ENCODE data around the gene MMP7.

MMP7 gene

DNA sequence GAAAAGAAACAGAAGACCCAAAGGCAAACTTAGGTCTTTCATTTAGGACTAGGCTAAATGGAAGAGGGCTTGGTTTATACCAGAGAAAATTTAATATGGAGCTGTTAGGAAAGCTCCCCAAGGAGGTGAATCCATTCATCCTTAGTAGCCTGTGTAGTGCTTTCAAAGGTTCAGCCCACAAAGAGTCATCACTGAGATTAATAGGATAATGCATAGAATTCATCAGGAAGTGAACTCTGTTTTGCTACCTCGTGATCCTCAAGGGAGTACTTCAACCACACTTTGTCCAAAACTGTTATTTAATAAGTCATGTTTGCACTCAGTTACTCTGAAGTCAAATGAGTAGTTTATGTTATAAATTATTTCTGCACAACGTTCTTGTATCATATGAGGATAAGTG, 43.3 kb upstream of the MMP7 start:
- TF ChIP-seq POLR2A (IDR thresholded peaks at IDR 0.05; ENCODE audit: extremely low read depth, insufficient read length), result no peak
- no peak for TF ChIP-seq MYC (IDR thresholded peaks at IDR 0.05; ENCODE audit: low read depth, low read length)
- TF ChIP-seq, protein P1, sequence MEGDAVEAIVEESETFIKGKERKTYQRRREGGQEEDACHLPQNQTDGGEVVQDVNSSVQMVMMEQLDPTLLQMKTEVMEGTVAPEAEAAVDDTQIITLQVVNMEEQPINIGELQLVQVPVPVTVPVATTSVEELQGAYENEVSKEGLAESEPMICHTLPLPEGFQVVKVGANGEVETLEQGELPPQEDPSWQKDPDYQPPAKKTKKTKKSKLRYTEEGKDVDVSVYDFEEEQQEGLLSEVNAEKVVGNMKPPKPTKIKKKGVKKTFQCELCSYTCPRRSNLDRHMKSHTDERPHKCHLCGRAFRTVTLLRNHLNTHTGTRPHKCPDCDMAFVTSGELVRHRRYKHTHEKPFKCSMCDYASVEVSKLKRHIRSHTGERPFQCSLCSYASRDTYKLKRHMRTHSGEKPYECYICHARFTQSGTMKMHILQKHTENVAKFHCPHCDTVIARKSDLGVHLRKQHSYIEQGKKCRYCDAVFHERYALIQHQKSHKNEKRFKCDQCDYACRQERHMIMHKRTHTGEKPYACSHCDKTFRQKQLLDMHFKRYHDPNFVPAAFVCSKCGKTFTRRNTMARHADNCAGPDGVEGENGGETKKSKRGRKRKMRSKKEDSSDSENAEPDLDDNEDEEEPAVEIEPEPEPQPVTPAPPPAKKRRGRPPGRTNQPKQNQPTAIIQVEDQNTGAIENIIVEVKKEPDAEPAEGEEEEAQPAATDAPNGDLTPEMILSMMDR (IDR thresholded peaks at IDR 0.05; ENCODE audit: low read depth, low read length), result no peak
- TF ChIP-seq, protein P2, sequence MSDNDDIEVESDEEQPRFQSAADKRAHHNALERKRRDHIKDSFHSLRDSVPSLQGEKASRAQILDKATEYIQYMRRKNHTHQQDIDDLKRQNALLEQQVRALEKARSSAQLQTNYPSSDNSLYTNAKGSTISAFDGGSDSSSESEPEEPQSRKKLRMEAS (IDR thresholded peaks at IDR 0.05; ENCODE audit: low read depth, low read length), result no peak
- DNase-seq (ENCODE audit: low read depth), result peak; percentile 70
- H3K4me3 ChIP-seq (ENCODE audit: low read depth, low read length), result no peak overlapping the region

DNA sequence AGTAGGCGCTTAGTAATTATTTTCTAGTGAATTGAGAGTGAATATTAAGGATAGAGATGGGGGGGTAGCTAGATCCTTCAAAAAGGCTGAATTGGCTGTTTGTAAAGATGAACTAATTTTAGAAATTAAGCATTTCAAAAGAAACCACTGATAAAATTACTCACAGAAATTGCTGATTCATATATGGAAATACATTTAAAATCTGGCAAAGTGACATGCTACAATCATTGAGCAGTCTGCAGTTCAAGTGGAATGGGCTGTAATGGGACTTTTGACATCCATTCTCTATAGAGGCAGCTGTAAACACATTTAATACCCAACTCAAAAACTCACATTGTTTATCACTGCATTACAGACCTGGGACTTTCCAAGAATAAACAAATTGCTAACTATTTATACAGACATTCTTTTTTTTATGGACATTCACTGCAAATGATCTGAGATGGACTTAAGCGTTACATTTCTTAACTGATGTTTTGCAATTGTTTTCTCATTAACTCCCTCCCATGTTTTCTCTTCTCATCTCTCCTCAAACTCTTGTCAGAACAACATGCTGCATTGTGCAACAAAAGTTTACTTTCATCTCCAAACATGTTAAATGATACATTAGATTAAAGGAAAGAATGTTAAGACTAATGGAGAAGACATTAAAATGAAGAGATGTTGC, 42.1 kb upstream of the MMP7 start:
- no peak for DNase-seq (ENCODE audit: low read depth)
- TF ChIP-seq, protein P1 (IDR thresholded peaks at IDR 0.05; ENCODE audit: low read depth, low read length), result no peak
- TF ChIP-seq MYC (IDR thresholded peaks at IDR 0.05; ENCODE audit: low read depth, low read length) (no peak), POLR2A (IDR thresholded peaks at IDR 0.05; ENCODE audit: extremely low read depth, insufficient read length) (no peak)
- TF ChIP-seq, protein P2 (IDR thresholded peaks at IDR 0.05; ENCODE audit: low read depth, low read length), result no peak
- no peak overlapping the region for H3K4me3 ChIP-seq (ENCODE audit: low read depth, low read length)

GRCh38 chr11:102568851-102569250, 38.3 kb upstream of the MMP7 start:
- no peak for DNase-seq (ENCODE audit: low read depth)
- TF ChIP-seq MYC (IDR thresholded peaks at IDR 0.05; ENCODE audit: low read depth, low read length), result no peak
- H3K4me3 ChIP-seq (ENCODE audit: low read depth, low read length), result no peak overlapping the region

- no peak overlapping the region for H3K4me3 ChIP-seq (ENCODE audit: low read depth, low read length)
- TF ChIP-seq, protein P2 (IDR thresholded peaks at IDR 0.05; ENCODE audit: low read depth, low read length), result no peak
- TF ChIP-seq, protein P1 (IDR thresholded peaks at IDR 0.05; ENCODE audit: low read depth, low read length), result no peak
- TF ChIP-seq MYC (IDR thresholded peaks at IDR 0.05; ENCODE audit: low read depth, low read length) (no peak), POLR2A (IDR thresholded peaks at IDR 0.05; ENCODE audit: extremely low read depth, insufficient read length) (no peak)
- DNase-seq (ENCODE audit: low read depth), result no peak
These were observed 35.6 kb upstream of the MMP7 start for GRCh38 chr11:102566112-102566511.

GRCh38 chr11:102564110-102564509, 33.6 kb upstream of the MMP7 start:
- DNase-seq (ENCODE audit: low read depth), result peak; percentile 46
- TF ChIP-seq, protein P1 (IDR thresholded peaks at IDR 0.05; ENCODE audit: low read depth, low read length), result no peak
- no peak for TF ChIP-seq POLR2A (IDR thresholded peaks at IDR 0.05; ENCODE audit: extremely low read depth, insufficient read length)
- TF ChIP-seq, protein P2 (IDR thresholded peaks at IDR 0.05; ENCODE audit: low read depth, low read length), result no peak
- TF ChIP-seq MYC (IDR thresholded peaks at IDR 0.05; ENCODE audit: low read depth, low read length), result no peak
- H3K4me3 ChIP-seq (ENCODE audit: low read depth, low read length), result no peak overlapping the region

DNA sequence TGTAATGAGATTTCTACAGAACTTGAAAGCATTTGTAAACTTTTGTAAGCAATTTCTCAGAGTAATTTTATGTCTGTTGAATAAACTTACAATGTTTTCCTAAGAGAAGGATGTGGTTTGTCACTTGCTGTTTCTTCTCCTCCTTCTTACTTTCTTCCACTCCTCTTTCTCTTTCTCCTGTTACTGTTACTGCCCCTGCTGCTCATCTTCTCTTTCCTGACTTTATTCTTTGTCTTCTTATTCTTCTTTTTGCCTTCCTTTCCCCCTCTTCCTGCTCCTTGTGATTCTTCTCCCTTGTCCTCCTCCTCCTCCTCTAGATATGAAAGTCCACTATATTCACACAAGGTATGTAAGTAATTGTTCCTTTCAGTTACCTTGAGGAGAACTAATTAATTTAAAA, 31.1 kb upstream of the MMP7 start:
- H3K4me3 ChIP-seq (ENCODE audit: low read depth, low read length), result no peak overlapping the region
- TF ChIP-seq, protein P2 (IDR thresholded peaks at IDR 0.05; ENCODE audit: low read depth, low read length), result no peak
- no peak for TF ChIP-seq MYC (IDR thresholded peaks at IDR 0.05; ENCODE audit: low read depth, low read length)
- TF ChIP-seq, protein P1 (IDR thresholded peaks at IDR 0.05; ENCODE audit: low read depth, low read length), result no peak
- no peak for TF ChIP-seq POLR2A (IDR thresholded peaks at IDR 0.05; ENCODE audit: extremely low read depth, insufficient read length)
- DNase-seq (ENCODE audit: low read depth), result no peak

Measured in NB4 (cell line).